NOMO-1 treated with DMSO at 0.1 percent for 48 hours (cell line): Measurements from ENCODE around the gene FEM1B.
"Not testable (repeated sequence)": the region's sequence is repeated elsewhere in the genome, so short reads cannot be mapped to it uniquely, and the experiment has no call there.

Experiments
- DNase-seq: peaks from one replicate; lab custom pipeline; 2025; ENCODE audit not compliant: unreplicated experiment; lab: John Stamatoyannopoulos, UW

FEM1B gene

GRCh38 chr15:68277603-68278344 lies at the start of gene FEM1B:
Gene FEM1B (plus strand): TSS chr15:68277745. CDS start chr15:68278418, 673 bp downstream.
- peak; percentile 86 for DNase-seq

GRCh38 chr15:68228143-68228970 lies 49.2 kb upstream of the FEM1B start:
- DNase-seq: peak; percentile 28

GRCh38 chr15:68228971-68229385 lies 48.6 kb upstream of the FEM1B start:
- peak; percentile 16 for DNase-seq

- peak; percentile 69 for DNase-seq
Measured at GRCh38 chr15:68229386-68230156, 48.0 kb upstream of the FEM1B start, which contains the start of gene CLN6. Gene CLN6 (minus strand): TSS chr15:68229728. CDS start chr15:68229584, 144 bp downstream.

GRCh38 chr15:68230157-68231100 lies 47.1 kb upstream of the FEM1B start:
- DNase-seq: no peak

GRCh38 chr15:68231102-68231818 lies 46.3 kb upstream of the FEM1B start:
- DNase-seq: no peak

GRCh38 chr15:68232449-68232848 lies 45.1 kb upstream of the FEM1B start:
- peak; percentile 41 for DNase-seq

- DNase-seq: peak; percentile 78
Measured at GRCh38 chr15:68232937-68233336, 44.6 kb upstream of the FEM1B start.

GRCh38 chr15:68234060-68234459 lies 43.5 kb upstream of the FEM1B start:
- DNase-seq: no peak

GRCh38 chr15:68234520-68234919 lies 43.0 kb upstream of the FEM1B start:
- not testable (repeated sequence) for DNase-seq

- no peak for DNase-seq
Measured at GRCh38 chr15:68235022-68235421, 42.5 kb upstream of the FEM1B start.

- DNase-seq: no peak
Measured at GRCh38 chr15:68239025-68239424, 38.5 kb upstream of the FEM1B start.

GRCh38 chr15:68241088-68241935 lies 36.2 kb upstream of the FEM1B start:
- no peak for DNase-seq

GRCh38 chr15:68244235-68244634 lies 33.3 kb upstream of the FEM1B start:
- no peak for DNase-seq

- DNase-seq: peak; percentile 39
Measured at GRCh38 chr15:68249058-68249713, 28.4 kb upstream of the FEM1B start.

GRCh38 chr15:68252925-68253534 lies 24.5 kb upstream of the FEM1B start:
- DNase-seq: peak; percentile 91

- peak; percentile 91 for DNase-seq
Measured at GRCh38 chr15:68256675-68257450, 20.7 kb upstream of the FEM1B start.
